H1 (cell line): Measurements from ENCODE around the gene ATP6V0E2. TPM values are rescaled to one million over a fixed set of nuclear protein-coding genes. Genes with fewer than 3 reads are reported as not detected.

Experiments used
- CREB1 ChIP-seq: IDR thresholded peaks from 2 replicates; pipeline ENCODE4 v1.6.1; 2012; ENCODE audit warnings: inconsistent platforms
- GTF2F1 ChIP-seq: IDR thresholded peaks from 2 replicates; pipeline ENCODE4 v1.6.1; 2012; ENCODE audit warnings: low read depth, low read length, improper control_type of control experiment, borderline replicate concordance
- KDM4A ChIP-seq: IDR thresholded peaks from one replicate; pipeline ENCODE4 v1.7.1; 2012; ENCODE audit warnings: low read depth, mild to moderate bottlenecking, moderate library complexity, low read length, inconsistent platforms; ENCODE audit not compliant: severe bottlenecking
- MAFK ChIP-seq: IDR thresholded peaks from 2 replicates; pipeline ENCODE4 v1.6.1; 2012; ENCODE audit warnings: low read depth, mild to moderate bottlenecking, improper control_type of control experiment, low read length
- RNF2 ChIP-seq: fragments of 200-900, 300-1000 bp; sonication (generic); IDR thresholded peaks from 2 replicates; pipeline ENCODE4 v1.7.1; 2016; ENCODE audit warnings: borderline replicate concordance, low read depth, mild to moderate bottlenecking, antibody characterized with exemption, low read length; ENCODE audit not compliant: poor library complexity, severe bottlenecking; ENCODE audit errors: missing control alignments
- SIN3A ChIP-seq, 2 experiments: IDR thresholded peaks in 1 of 2; conservative IDR thresholded peaks in 1 of 2; 2 replicates each; pipeline ENCODE4 v1.6.1; 2011 to 2012; ENCODE audit warnings: low read length in 2 of 2, improper control_type of control experiment in 1 of 2, low read depth in 1 of 2, mild to moderate bottlenecking in 1 of 2
- SP1 ChIP-seq: IDR thresholded peaks from 2 replicates; pipeline ENCODE4 v1.6.1; 2011; ENCODE audit warnings: low read depth, low read length
- SRF ChIP-seq: IDR thresholded peaks from 2 replicates; pipeline ENCODE4 v1.6.1; 2011; ENCODE audit warnings: mild to moderate bottlenecking, low read depth, low read length, moderate library complexity
- SUZ12 ChIP-seq: fragments of 200-600 bp; sonication (generic); IDR thresholded peaks from 2 replicates; pipeline ENCODE4 v1.6.1; 2012; ENCODE audit warnings: mild to moderate bottlenecking, inconsistent platforms, low read length, moderate library complexity, mixed read lengths
- polyA plus RNA-seq, 7 experiments: library from polyadenylated mRNA; depleted of rRNA in 3 of 7; stranded (reverse) in 5 of 7; unstranded in 2 of 7; fragments of >200 nt in 5 of 7; fragments of 200-250 nt in 2 of 7; gene quantifications; 1 replicate in 5 of 7; 2 replicates in 1 of 7; 4 replicates in 1 of 7; pipeline versions ENCODE4 v1.2.1 to v1.2.3, GENCODE V29; 2011 to 2013; ENCODE audit warnings: missing spikeins in 2 of 7, mixed read lengths in 2 of 7
- total RNA-seq: library from RNA; stranded (reverse); fragmentation: NEBNext Ultra II Directional; extraction: Animal tissue kit (Norgen Biotek cat#: 25700); gene quantifications from 2 replicates; pipeline ENCODE4 v1.2.1, GENCODE V29; 2021
- TF ChIP-seq, protein P1 (sequence below): IDR thresholded peaks from 2 replicates; pipeline ENCODE4 v1.6.1; 2012; ENCODE audit warnings: low read length, inconsistent platforms

The ATP6V0E2 gene
- total and polyA plus RNA-seq, 2 of the 8 experiments (the other 6 are each of a cell fraction or from before 2014, with no cell fraction given) = 26.1 to 47.9 TPM

DNA sequence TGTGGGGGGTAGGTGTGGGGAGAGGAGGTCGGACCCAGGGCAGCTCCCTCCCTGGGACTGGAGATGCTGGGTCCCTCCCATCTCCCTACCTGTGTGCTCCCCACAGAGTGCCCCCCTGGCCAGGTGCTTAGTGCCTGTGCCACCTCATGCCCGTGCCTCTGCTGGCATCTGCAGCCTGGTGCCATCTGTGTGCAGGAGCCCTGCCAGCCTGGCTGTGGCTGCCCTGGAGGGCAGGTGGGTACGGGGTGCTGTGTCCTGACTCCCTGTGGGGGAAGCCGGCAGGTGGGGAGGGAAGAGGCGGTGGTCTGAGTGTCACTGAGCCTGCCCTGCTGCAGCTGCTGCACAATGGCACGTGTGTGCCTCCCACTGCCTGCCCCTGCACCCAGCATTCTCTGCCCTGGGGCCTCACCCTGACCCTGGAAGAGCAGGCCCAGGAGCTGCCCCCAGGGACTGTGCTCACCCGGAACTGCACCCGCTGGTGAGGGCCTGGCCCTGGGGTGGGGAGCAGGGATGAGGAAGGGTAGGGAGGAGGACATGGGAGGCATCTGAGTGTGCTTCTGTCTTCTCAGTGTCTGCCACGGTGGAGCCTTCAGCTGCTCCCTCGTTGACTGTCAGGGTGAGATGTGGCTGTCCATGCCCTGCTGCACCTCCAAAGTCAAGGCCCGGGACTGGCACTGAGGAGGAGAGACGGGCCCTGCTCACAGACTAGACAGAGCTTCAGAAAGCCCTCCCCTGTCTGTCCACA is 47.3 kb upstream of the ATP6V0E2 start (continued):
- TF ChIP-seq SIN3A (conservative IDR thresholded peaks at IDR 0.05 in 1 of 2, IDR thresholded peaks at IDR 0.05 in 1 of 2; ENCODE audit: low read depth in 1 of 2, low read length in 2 of 2) = no peak
- no peak for TF ChIP-seq SUZ12
- TF ChIP-seq, protein P1, sequence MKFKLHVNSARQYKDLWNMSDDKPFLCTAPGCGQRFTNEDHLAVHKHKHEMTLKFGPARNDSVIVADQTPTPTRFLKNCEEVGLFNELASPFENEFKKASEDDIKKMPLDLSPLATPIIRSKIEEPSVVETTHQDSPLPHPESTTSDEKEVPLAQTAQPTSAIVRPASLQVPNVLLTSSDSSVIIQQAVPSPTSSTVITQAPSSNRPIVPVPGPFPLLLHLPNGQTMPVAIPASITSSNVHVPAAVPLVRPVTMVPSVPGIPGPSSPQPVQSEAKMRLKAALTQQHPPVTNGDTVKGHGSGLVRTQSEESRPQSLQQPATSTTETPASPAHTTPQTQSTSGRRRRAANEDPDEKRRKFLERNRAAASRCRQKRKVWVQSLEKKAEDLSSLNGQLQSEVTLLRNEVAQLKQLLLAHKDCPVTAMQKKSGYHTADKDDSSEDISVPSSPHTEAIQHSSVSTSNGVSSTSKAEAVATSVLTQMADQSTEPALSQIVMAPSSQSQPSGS = no peak
- TF ChIP-seq SP1 = no peak
- no peak for TF ChIP-seq SRF
- no peak for TF ChIP-seq MAFK
- no peak for TF ChIP-seq RNF2
- TF ChIP-seq CREB1 = no peak
- TF ChIP-seq KDM4A = no peak
- TF ChIP-seq GTF2F1 = no peak
- TF ChIP-seq, all 59 proteins: peak for 0
